HUES64 (cell line): ENCODE measurements around the gene PKD1.

Experiments
- H3K27ac ChIP-seq: 2 replicates; pipeline ENCODE4 v1.7.0; 2013; ENCODE audit warnings: low read depth, low read length, inconsistent platforms
- H3K27me3 ChIP-seq: 2 replicates; pipeline ENCODE4 v1.6.1; 2013; ENCODE audit warnings: mild to moderate bottlenecking, low read length; ENCODE audit not compliant: insufficient read depth
- H3K36me3 ChIP-seq: 2 replicates; pipeline ENCODE4 v1.6.1; 2013; ENCODE audit warnings: mild to moderate bottlenecking, low read length; ENCODE audit not compliant: insufficient read depth
- H3K4me1 ChIP-seq: 2 replicates; pipeline ENCODE4 v1.6.1; 2013; ENCODE audit warnings: mild to moderate bottlenecking, low read length, moderate library complexity; ENCODE audit not compliant: insufficient read depth
- H3K4me3 ChIP-seq: 2 replicates; pipeline ENCODE4 v1.5.1; 2013; ENCODE audit warnings: mild to moderate bottlenecking, low read length, moderate library complexity
- H3K9ac ChIP-seq: 2 replicates; pipeline ENCODE4 v1.6.1; 2013; ENCODE audit warnings: mild to moderate bottlenecking, low read depth, low read length
- H3K9me3 ChIP-seq: 2 replicates; pipeline ENCODE4 v1.6.1; 2013; ENCODE audit warnings: low read depth, low read length; ENCODE audit not compliant: insufficient read depth
- WGBS: fragments of 150-250, 120-280 bp; methylation state at CpG from one replicate; pipeline ENCODE4 v1.1.7; 2013; ENCODE audit warnings: missing lambda C conversion rate; 5-methylcytosine and 5-hydroxymethylcytosine counted together

Gene PKD1

DNA sequence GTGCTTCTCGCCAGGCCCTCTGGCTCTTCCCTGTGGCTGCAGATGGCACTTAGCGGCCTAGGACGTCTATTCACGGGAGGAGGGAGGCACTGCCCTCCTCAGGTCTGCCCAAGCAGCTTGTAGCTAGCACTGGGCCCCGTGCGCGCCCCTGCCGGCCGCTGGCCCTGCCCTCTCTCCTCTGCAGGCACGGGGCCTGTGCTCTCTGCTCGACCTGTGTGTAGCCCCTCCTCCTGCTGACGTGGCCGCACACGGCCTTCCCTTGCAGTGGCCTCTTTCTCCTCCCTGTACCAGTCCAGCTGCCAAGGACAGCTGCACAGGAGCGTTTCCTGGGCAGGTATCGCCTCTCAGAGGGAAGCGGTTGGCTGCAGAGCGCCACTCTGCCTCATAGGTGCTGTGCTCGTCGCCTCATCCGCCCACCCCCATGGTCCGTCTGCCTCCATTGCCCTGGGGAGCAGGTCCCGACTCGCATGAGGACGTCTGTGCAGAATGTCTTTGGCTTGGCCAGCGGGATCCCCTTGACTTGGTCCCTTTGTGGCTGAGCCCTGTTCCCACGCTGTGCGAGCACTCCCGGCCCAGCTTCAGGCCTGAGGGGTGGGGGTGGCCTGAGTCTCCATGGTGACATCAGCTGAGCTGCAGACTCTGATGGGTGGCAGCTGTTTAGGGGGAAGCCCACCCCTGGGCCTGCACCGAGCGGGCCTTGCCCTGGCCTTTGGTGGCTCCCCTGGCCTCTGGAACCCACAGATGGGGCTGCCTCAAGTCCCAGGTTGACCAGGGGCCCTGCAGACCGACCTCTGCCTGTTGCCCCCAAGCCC lies 53.3 kb downstream of the PKD1 start:
- 94% methylated on average over 32 of the region's 32 CpGs for WGBS
- no peaks in the 10 kb centered on the region for H3K9me3 ChIP-seq
- H3K9ac ChIP-seq: no peak overlapping the region
- H3K4me3 ChIP-seq: no peak overlapping the region
- H3K27me3 ChIP-seq: no peaks in the 10 kb centered on the region
- peaks cover 44% of the 10 kb centered on the region for H3K36me3 ChIP-seq
- H3K4me1 ChIP-seq: no peaks in the 10 kb centered on the region
- H3K27ac ChIP-seq: no peak overlapping the region

DNA sequence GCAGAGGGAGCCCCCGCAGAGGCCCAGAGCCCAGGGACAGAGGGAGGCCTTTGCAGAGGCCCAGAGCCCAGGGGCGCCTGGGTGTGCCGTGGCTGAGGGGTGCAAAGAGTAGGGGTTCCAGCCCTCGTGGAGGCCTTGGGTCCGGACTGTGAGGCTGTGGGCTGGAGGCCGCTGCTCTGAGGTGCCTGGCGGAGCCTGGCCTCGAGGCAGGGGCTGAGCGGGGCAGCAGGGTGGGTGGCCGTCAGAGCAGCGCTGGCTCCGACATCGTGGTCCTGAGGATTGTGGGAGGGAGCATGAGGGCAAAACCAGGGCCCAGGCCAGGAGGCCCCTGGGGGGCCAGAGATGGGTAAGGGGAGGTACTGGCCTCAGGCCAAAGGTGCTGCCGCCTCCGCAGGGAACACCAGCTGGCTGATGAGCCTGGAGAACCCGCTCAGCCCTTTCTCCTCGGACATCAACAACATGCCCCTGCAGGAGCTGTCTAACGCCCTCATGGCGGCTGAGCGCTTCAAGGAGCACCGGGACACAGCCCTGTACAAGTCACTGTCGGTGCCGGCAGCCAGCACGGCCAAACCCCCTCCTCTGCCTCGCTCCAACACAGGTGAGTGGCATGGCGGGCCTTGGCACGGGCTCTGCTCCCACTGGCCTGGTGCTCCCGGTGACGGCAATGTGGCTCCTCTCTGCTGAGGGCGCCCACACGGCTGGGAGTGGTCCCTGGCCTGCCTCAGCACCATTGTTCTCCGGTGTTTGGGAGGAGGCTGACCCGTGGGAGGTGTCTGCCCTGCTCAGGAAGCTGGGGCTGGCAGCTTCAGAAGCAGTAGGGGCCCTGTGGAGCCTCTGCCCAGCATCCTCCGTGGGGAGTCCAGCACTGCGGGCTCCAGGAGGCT lies 54.3 kb downstream of the PKD1 start:
- Histone ChIP-seq H3K27ac (no peak overlapping the region), H3K36me3 (peaks cover 39% of the 10 kb centered on the region), H3K27me3 (no peaks in the 10 kb centered on the region), H3K4me3 (no peak overlapping the region), H3K4me1 (no peaks in the 10 kb centered on the region), H3K9me3 (no peaks in the 10 kb centered on the region), H3K9ac (no peak overlapping the region)
- 94% methylated on average over 35 of the region's 35 CpGs for WGBS

DNA sequence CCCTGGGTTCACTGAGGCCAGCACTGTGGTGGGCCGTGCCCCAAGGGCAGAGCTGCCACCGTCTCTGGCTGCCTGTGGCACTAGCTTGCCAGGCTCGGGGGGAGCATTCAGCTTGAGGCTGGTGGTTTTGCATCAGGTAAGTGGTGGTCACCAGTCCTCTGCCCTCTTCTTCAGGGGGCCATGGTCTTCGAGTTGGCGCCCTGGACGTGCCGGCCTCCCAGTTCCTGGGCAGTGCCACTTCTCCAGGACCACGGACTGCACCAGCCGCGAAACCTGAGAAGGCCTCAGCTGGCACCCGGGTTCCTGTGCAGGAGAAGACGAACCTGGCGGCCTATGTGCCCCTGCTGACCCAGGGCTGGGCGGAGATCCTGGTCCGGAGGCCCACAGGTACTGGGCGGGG lies 55.7 kb downstream of the PKD1 start:
- H3K4me1 ChIP-seq: no peaks in the 10 kb centered on the region
- H3K9me3 ChIP-seq: no peaks in the 10 kb centered on the region
- H3K4me3 ChIP-seq: no peak overlapping the region
- H3K9ac ChIP-seq: no peak overlapping the region
- peaks cover 33% of the 10 kb centered on the region for H3K36me3 ChIP-seq
- no peak overlapping the region for H3K27ac ChIP-seq
- no peaks in the 10 kb centered on the region for H3K27me3 ChIP-seq
- 95% methylated on average over 16 of the region's 16 CpGs for WGBS

DNA sequence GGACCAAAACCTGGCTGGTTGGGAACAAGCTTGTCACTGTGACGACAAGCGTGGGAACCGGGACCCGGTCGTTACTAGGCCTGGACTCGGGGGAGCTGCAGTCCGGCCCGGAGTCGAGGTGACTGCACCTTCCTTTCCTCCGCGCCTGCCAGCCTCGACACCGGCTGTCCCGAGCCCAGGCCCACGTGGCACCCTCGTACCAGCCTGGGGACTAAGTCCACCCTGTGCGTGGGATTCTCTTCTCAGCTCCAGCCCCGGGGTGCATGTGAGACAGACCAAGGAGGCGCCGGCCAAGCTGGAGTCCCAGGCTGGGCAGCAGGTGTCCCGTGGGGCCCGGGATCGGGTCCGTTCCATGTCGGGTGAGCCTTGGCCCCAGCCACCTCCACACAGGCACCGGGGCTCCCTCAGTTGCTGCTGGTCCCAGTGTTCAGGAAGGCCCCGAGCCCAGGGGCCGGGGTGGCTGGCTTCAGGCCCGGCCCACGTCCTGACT lies 56.3 kb downstream of the PKD1 start:
- Histone ChIP-seq H3K9ac (no peak overlapping the region), H3K36me3 (peaks cover 37% of the 10 kb centered on the region), H3K27ac (no peak overlapping the region), H3K4me3 (no peak overlapping the region), H3K9me3 (no peaks in the 10 kb centered on the region), H3K4me1 (no peaks in the 10 kb centered on the region), H3K27me3 (no peaks in the 10 kb centered on the region)
- WGBS: 95% methylated on average over 30 of the region's 30 CpGs

DNA sequence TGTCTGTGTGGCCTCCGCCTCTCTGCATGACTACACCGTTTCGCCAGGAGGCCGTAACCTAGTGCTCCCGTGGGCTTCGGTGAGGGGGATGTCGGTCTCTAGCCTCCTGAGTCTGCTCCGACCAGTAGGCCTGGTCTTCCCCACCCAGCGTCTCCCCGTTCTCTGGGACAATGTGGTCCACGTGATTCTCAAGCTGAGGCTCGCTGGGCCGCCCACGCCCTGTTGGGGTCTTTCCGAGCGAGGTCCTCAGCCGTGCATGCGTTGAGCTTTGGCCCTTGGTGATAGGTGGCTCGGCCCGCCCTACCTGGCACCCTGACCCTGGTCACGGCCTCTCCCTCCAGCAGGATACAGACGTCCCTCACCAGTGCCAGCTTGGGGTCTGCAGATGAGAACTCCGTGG lies 57.0 kb downstream of the PKD1 start:
- Histone ChIP-seq H3K4me1 (no peaks in the 10 kb centered on the region), H3K27me3 (no peaks in the 10 kb centered on the region), H3K9ac (no peak overlapping the region), H3K4me3 (no peak overlapping the region), H3K27ac (no peak overlapping the region), H3K9me3 (no peaks in the 10 kb centered on the region), H3K36me3 (peaks cover 39% of the 10 kb centered on the region)
- whole genome bisulfite sequencing: 97% methylated on average over 23 of the region's 23 CpGs

DNA sequence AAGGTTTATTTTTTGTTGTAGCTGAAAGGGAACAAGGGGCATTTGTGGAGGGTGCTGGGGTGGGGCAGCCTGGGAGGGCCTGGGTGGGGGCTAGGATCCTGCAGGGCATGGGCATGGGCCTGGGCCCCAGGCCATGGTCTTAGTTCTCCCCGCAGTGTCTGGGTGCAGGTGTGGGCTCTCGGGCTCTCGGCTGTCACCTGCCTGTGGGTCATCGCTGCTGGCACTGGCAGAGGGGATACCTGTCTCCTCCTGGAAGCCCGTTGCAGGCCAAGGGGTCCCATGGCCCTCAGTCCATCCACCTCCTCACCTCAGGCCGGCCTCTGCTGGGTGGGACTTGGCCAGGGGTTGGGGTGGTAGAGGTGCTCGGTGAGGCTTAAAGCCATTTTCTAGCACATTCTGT lies 57.6 kb downstream of the PKD1 start:
- Histone ChIP-seq H3K36me3 (peaks cover 43% of the 10 kb centered on the region), H3K27me3 (no peaks in the 10 kb centered on the region), H3K9ac (no peak overlapping the region), H3K4me3 (no peak overlapping the region), H3K4me1 (no peaks in the 10 kb centered on the region), H3K9me3 (no peaks in the 10 kb centered on the region), H3K27ac (no peak overlapping the region)
- 97% methylated on average over 5 of the region's 7 CpGs for WGBS

DNA sequence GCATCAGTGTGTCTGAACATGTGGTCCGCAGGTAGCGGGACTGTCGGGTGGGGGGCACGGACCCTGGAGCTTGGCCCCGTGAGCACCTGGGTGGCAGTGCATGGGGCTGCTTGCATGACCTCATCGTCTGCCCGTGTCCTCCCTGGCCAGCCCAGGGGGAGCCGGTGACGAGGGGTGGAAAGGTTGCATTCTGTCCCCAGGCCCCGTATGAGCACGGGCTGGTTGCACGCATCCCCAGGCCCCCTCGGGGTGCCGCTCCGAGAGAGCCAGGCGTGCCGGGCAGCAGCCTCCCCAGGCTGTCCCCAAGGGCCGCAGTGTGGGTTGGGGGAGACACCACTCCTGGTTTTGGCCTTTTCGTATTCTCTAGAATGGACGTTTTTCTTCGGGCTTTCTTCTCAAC lies 58.0 kb downstream of the PKD1 start:
- H3K36me3 ChIP-seq: peaks cover 47% of the 10 kb centered on the region
- no peaks in the 10 kb centered on the region for H3K27me3 ChIP-seq
- H3K4me1 ChIP-seq: no peaks in the 10 kb centered on the region
- no peak overlapping the region for H3K9ac ChIP-seq
- no peaks in the 10 kb centered on the region for H3K9me3 ChIP-seq
- 97% methylated on average over 21 of the region's 21 CpGs for WGBS
- H3K4me3 ChIP-seq: no peak overlapping the region
- H3K27ac ChIP-seq: no peak overlapping the region

DNA sequence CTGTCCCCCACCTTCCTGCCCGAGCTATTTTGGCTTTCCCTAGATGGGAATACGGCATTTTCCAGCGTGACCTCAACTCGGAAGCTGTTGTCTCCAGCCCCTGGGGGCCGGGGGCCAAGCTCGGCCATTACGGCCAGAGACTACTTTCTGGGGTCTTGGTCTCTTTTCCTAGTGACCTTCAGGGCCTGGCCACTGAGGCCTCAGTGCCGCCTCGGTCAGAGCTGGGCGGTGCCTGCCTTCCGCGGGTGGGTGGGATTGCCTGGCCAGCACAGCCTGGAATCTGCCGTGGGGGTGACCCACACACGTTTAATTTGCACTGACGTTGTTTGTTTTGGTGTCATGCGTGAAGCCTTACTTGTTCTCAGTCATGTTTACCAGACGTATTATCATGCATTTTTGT lies 58.7 kb downstream of the PKD1 start:
- Histone ChIP-seq H3K4me1 (no peaks in the 10 kb centered on the region), H3K36me3 (peaks cover 45% of the 10 kb centered on the region), H3K9me3 (no peaks in the 10 kb centered on the region), H3K27me3 (no peaks in the 10 kb centered on the region), H3K4me3 (no peak overlapping the region), H3K27ac (no peak overlapping the region), H3K9ac (no peak overlapping the region)
- 94% methylated on average over 17 of the region's 17 CpGs for WGBS

DNA sequence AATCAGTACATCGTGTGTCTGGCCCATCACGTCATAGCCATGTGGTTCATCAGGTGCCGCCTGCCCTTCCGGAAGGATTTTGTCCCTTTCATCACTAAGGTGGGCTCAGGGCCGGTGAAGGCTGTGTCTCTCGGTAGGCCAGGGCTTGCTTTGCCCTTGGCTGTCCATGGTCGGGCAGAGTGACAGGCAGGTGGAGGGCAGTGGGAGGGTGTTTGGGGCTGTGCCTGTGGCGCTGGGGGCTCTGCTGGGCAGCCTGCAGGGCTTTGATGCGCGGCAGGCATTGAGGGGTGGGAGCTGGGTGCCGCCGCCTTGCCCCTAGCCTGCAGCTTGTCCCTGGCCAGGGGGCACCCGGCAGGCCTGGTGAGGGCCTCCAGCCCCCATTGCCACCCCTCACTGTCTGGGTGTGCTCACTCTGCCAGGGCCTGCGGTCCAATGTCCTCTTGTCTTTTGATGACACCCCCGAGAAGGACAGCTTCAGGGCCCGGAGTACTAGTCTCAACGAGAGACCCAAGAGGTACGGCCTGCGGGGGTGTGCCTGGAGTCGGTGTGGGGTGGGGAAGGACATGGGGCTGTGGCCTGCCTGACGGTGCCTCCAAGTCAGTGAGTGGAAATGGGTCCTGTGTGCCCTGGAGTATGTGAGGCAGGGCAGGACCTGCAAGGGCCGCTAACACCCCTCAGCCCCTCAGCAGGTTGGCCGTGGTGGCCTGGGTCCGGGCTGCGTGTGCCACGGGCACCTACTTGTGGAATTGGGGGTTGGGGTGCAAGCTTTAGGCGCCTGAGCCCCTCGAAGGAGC lies 59.4 kb downstream of the PKD1 start:
- H3K4me3 ChIP-seq: no peak overlapping the region
- H3K4me1 ChIP-seq: no peaks in the 10 kb centered on the region
- WGBS: 93% methylated on average over 28 of the region's 28 CpGs
- no peak overlapping the region for H3K9ac ChIP-seq
- H3K27ac ChIP-seq: no peak overlapping the region
- H3K36me3 ChIP-seq: peaks cover 43% of the 10 kb centered on the region
- H3K9me3 ChIP-seq: no peaks in the 10 kb centered on the region
- no peaks in the 10 kb centered on the region for H3K27me3 ChIP-seq

DNA sequence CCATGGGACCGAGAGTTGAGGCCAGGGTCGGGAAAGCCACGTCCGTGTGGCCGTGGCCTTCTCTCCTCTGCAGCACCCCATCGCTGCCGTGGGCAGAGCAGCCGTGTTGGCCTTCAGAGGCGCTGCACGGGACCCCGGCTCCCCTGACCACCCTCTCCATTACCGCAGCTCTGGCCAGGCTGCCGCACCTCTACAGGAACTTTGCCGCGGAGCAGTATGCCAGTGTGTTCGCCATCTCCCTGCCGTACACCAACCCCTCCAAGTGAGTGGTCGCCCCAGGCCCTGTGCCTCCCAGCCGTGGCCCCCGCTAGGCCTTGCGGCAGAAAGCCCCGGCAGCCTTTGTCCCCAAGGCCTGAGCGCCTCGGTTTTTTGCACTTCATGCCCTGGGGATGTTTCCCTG lies 60.1 kb downstream of the PKD1 start:
- no peak overlapping the region for H3K27ac ChIP-seq
- H3K27me3 ChIP-seq: no peaks in the 10 kb centered on the region
- WGBS: 97% methylated on average over 24 of the region's 24 CpGs
- peaks cover 42% of the 10 kb centered on the region for H3K36me3 ChIP-seq
- H3K4me1 ChIP-seq: no peaks in the 10 kb centered on the region
- H3K9ac ChIP-seq: no peak overlapping the region
- no peak overlapping the region for H3K4me3 ChIP-seq
- H3K9me3 ChIP-seq: no peaks in the 10 kb centered on the region

DNA sequence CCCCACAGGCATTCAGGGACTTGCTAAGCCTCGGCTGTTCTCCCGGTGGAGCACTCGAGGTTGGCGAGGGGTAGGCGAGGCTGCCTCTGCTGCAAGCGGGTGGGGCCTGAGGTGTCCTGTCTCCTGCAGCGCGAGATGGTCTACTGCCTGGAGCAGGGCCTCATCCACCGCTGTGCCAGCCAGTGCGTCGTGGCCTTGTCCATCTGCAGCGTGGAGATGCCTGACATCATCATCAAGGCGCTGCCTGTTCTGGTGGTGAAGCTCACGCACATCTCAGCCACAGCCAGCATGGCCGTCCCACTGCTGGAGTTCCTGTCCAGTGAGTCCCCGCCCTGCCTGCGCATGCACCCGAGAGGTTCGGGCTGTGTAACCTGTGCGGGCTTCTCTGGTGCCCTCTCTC lies 61.6 kb downstream of the PKD1 start:
- Histone ChIP-seq H3K4me1 (no peaks in the 10 kb centered on the region), H3K9me3 (no peaks in the 10 kb centered on the region), H3K36me3 (peaks cover 30% of the 10 kb centered on the region), H3K9ac (no peak overlapping the region), H3K27ac (no peak overlapping the region), H3K27me3 (no peaks in the 10 kb centered on the region), H3K4me3 (no peak overlapping the region)
- WGBS: 96% methylated on average over 20 of the region's 20 CpGs
